GM21515 (cell line): ENCODE results near the gene MIF4GD.
"Not testable (repeated sequence)": the region's sequence is repeated elsewhere in the genome, so short reads cannot be mapped to it uniquely, and the experiment has no call there.

ENCODE experiments used
- ATAC-seq: cut with Tn5 transposase; IDR thresholded peaks from one replicate; pipeline ENCODE4 v1.9.1; 2021; ENCODE audit not compliant: unreplicated experiment

MIF4GD gene

GRCh38 chr17:75288770-75289114 is 17.7 kb upstream of the MIF4GD start:
- ATAC-seq = peak; percentile 3

- no peak for ATAC-seq
Observed at GRCh38 chr17:75288359-75288758, 17.3 kb upstream of the MIF4GD start.

- ATAC-seq = no peak
Observed at GRCh38 chr17:75287221-75287620, 16.2 kb upstream of the MIF4GD start.

GRCh38 chr17:75285123-75285522 is 14.1 kb upstream of the MIF4GD start:
- no peak for ATAC-seq

- ATAC-seq = not testable (repeated sequence)
Observed at GRCh38 chr17:75280189-75280588, 9.2 kb upstream of the MIF4GD start.

- no peak for ATAC-seq
Observed at GRCh38 chr17:75277664-75278071, 6.6 kb upstream of the MIF4GD start.

GRCh38 chr17:75273977-75274708 is 3.1 kb upstream of the MIF4GD start:
- ATAC-seq = no peak

- ATAC-seq = no peak
Observed at GRCh38 chr17:75272848-75273184, 1.8 kb upstream of the MIF4GD start.

GRCh38 chr17:75271955-75272847 is 1.2 kb upstream of the MIF4GD start:
- no peak for ATAC-seq

GRCh38 chr17:75271233-75271954 is 363 bp upstream of the MIF4GD start:
- ATAC-seq = peak; percentile 57

GRCh38 chr17:75270218-75270965 is 639 bp downstream of the MIF4GD start:
- peak; percentile 45 for ATAC-seq

GRCh38 chr17:75269844-75270217 is 1.2 kb downstream of the MIF4GD start:
- no peak for ATAC-seq

- no peak for ATAC-seq
Observed at GRCh38 chr17:75267411-75268232, 3.4 kb downstream of the MIF4GD start.

- ATAC-seq = no peak
Observed at GRCh38 chr17:75267153-75267410, 3.9 kb downstream of the MIF4GD start.

- ATAC-seq = no peak
Observed at GRCh38 chr17:75266316-75267152, 4.5 kb downstream of the MIF4GD start.

- ATAC-seq = no peak
Observed at GRCh38 chr17:75265614-75266315, 5.3 kb downstream of the MIF4GD start.

- ATAC-seq = no peak
Observed at GRCh38 chr17:75263055-75263454, 8.0 kb downstream of the MIF4GD start.

- peak; percentile 4 for ATAC-seq
Observed at GRCh38 chr17:75262112-75262606, 8.9 kb downstream of the MIF4GD start.
